NB4 (cell line): Measurements from ENCODE around the gene AUTS2.

Source experiments
- POLR2A ChIP-seq: IDR thresholded peaks from 2 replicates; pipeline ENCODE4 v1.6.1; 2011; ENCODE audit warnings: mild to moderate bottlenecking; ENCODE audit not compliant: insufficient read length; ENCODE audit errors: extremely low read depth
- TF ChIP-seq, protein P1 (sequence below): IDR thresholded peaks from 2 replicates; pipeline ENCODE4 v1.6.1; 2011; ENCODE audit warnings: low read depth, low read length
- TF ChIP-seq, protein P2 (sequence below): IDR thresholded peaks from one replicate; pipeline ENCODE4 v1.5.1; 2012; ENCODE audit warnings: low read depth, low read length

DNA sequence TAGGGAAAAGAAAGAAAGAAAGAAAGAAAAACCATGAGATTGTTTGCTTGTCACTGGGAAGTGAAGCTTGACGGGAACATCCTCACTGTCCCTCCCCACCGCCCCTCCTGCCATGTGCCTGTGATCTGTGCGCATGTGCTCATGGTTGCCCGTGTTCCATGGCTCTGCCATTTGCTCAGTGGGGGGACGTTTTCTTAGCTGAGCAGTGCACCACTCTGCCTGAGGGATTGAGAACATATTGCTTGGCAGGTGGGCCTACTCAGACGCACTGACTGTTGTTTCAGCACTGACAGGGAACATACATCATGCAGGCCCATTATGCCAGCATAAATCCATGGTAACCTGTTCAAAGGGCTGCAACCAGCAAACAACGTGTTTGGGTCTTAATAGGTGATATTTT is 785.7 kb downstream of the AUTS2 start:
- TF ChIP-seq, protein P1, sequence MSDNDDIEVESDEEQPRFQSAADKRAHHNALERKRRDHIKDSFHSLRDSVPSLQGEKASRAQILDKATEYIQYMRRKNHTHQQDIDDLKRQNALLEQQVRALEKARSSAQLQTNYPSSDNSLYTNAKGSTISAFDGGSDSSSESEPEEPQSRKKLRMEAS: no peak
- TF ChIP-seq POLR2A: no peak
- TF ChIP-seq, protein P2, sequence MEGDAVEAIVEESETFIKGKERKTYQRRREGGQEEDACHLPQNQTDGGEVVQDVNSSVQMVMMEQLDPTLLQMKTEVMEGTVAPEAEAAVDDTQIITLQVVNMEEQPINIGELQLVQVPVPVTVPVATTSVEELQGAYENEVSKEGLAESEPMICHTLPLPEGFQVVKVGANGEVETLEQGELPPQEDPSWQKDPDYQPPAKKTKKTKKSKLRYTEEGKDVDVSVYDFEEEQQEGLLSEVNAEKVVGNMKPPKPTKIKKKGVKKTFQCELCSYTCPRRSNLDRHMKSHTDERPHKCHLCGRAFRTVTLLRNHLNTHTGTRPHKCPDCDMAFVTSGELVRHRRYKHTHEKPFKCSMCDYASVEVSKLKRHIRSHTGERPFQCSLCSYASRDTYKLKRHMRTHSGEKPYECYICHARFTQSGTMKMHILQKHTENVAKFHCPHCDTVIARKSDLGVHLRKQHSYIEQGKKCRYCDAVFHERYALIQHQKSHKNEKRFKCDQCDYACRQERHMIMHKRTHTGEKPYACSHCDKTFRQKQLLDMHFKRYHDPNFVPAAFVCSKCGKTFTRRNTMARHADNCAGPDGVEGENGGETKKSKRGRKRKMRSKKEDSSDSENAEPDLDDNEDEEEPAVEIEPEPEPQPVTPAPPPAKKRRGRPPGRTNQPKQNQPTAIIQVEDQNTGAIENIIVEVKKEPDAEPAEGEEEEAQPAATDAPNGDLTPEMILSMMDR: no peak
